CD14-positive monocyte (primary cell): ENCODE data around the gene INO80D. TPM values are rescaled to one million over a fixed set of nuclear protein-coding genes. Genes with fewer than 3 reads are reported as not detected.
A peak's percentile ranks its signal among the peaks of the same experiment; 100 is the strongest.

Experiments used
- DNase-seq, 3 donors: peaks; one replicate each; pipeline ENCODE4 v3.0.0-alpha.2; 2011 to 2022
- H2AFZ ChIP-seq: 2 replicates; pipeline ENCODE4 v1.6.0; 2012; ENCODE audit warnings: mild to moderate bottlenecking, low read depth, low read length, inconsistent platforms; ENCODE audit not compliant: insufficient read depth, poor library complexity, severe bottlenecking
- H3K27ac ChIP-seq, 2 donors: 1 replicate in 1 of 2; 2 replicates in 1 of 2; pipeline ENCODE4 v1.5.1; 2012 to 2013; ENCODE audit warnings: low read length in 2 of 2, control low read depth in 1 of 2, inconsistent platforms in 1 of 2, low read depth in 1 of 2, mild to moderate bottlenecking in 1 of 2
- H3K27me3 ChIP-seq, 2 donors: one replicate each; pipeline versions ENCODE4 v1.6.0 to v1.6.1; 2011 to 2013; ENCODE audit warnings: low read length in 2 of 2; ENCODE audit not compliant: control insufficient read depth in 2 of 2, insufficient read depth in 2 of 2
- H3K36me3 ChIP-seq, 2 donors: replicated peaks in 1 of 2; 1 replicate in 1 of 2; 2 replicates in 1 of 2; pipeline versions ENCODE4 v1.5.1 to v1.6.1; 2012 to 2013; ENCODE audit warnings: low read length in 2 of 2, control low read depth in 1 of 2, inconsistent platforms in 1 of 2, mild to moderate bottlenecking in 1 of 2; ENCODE audit not compliant: insufficient read depth in 2 of 2, control insufficient read depth in 1 of 2
- H3K4me1 ChIP-seq, 2 donors: 1 replicate in 1 of 2; 2 replicates in 1 of 2; pipeline versions ENCODE4 v1.5.1 to v1.6.1; 2012 to 2013; ENCODE audit warnings: low read length in 2 of 2, control low read depth in 1 of 2, inconsistent platforms in 1 of 2, mild to moderate bottlenecking in 1 of 2, moderate library complexity in 1 of 2; ENCODE audit not compliant: insufficient read depth in 2 of 2, control insufficient read depth in 1 of 2
- H3K4me2 ChIP-seq: replicated peaks from 2 replicates; pipeline ENCODE3; 2012; ENCODE audit warnings: low read length, moderate library complexity, mild to moderate bottlenecking; ENCODE audit not compliant: poor library complexity, severe bottlenecking; ENCODE audit errors: extremely low read depth
- H3K4me3 ChIP-seq, 3 experiments: fragments of 200-600 bp in 1 of 3; sonication (generic) in 1 of 3; replicated peaks in 1 of 3; 1 replicate in 2 of 3; 2 replicates in 1 of 3; pipeline ENCODE4 v1.5.1; 2011 to 2013; ENCODE audit warnings: low read length in 3 of 3, mild to moderate bottlenecking in 3 of 3, control low read depth in 2 of 3, low read depth in 2 of 3, inconsistent platforms in 1 of 3, moderate library complexity in 1 of 3
- H3K79me2 ChIP-seq: 2 replicates; pipeline ENCODE4 v1.6.0; 2012; ENCODE audit warnings: mild to moderate bottlenecking, control low read depth, inconsistent platforms, low read length, moderate library complexity; ENCODE audit not compliant: insufficient read depth
- H3K9ac ChIP-seq: 2 replicates; pipeline ENCODE4 v1.6.0; 2017; ENCODE audit warnings: low read length, mild to moderate bottlenecking; ENCODE audit not compliant: insufficient read depth, poor library complexity, severe bottlenecking
- H3K9me3 ChIP-seq, 2 donors: replicated peaks in 1 of 2; 1 replicate in 1 of 2; 2 replicates in 1 of 2; pipeline versions ENCODE4 v1.5.1 to v1.6.1; 2012 to 2013; ENCODE audit warnings: low read length in 2 of 2, control low read depth in 1 of 2; ENCODE audit not compliant: control insufficient read depth in 1 of 2, insufficient read depth in 1 of 2
- H4K20me1 ChIP-seq: 2 replicates; pipeline ENCODE4 v1.6.0; 2012; ENCODE audit warnings: mild to moderate bottlenecking, low read length, control low read depth, moderate library complexity; ENCODE audit not compliant: insufficient read depth
- H3K27ac Mint-ChIP-seq, 7 donors: one replicate each; pipeline ENCODE4 v1.8.0; 2020; ENCODE audit warnings: mild to moderate bottlenecking in 7 of 7, mixed read lengths in 7 of 7, moderate library complexity in 6 of 7, inconsistent platforms in 2 of 7
- H3K27me3 Mint-ChIP-seq, 3 donors: one replicate each; pipeline ENCODE4 v1.8.0; 2021 to 2022; ENCODE audit warnings: low read depth in 3 of 3, mild to moderate bottlenecking in 3 of 3, mixed read lengths in 3 of 3, moderate library complexity in 3 of 3, inconsistent platforms in 1 of 3
- H3K36me3 Mint-ChIP-seq, 2 donors: one replicate each; pipeline ENCODE4 v1.8.0; 2020; ENCODE audit warnings: mixed read lengths in 2 of 2, inconsistent platforms in 1 of 2, mild to moderate bottlenecking in 1 of 2
- H3K4me1 Mint-ChIP-seq: one replicate; pipeline ENCODE4 v1.8.0; 2020; ENCODE audit warnings: mild to moderate bottlenecking, mixed read lengths
- H3K4me3 Mint-ChIP-seq, 2 donors: one replicate each; pipeline ENCODE4 v1.8.0; 2020; ENCODE audit warnings: mild to moderate bottlenecking in 2 of 2, mixed read lengths in 2 of 2, moderate library complexity in 1 of 2
- H3K9me3 Mint-ChIP-seq, 7 donors: one replicate each; pipeline ENCODE4 v1.8.0; 2020 to 2022; ENCODE audit warnings: mixed read lengths in 7 of 7, mild to moderate bottlenecking in 6 of 7, moderate library complexity in 6 of 7, inconsistent platforms in 2 of 7
- CTCF ChIP-seq: fragments of 200-600 bp; IDR thresholded peaks from one replicate; pipeline ENCODE4 v1.8.0; 2022; ENCODE audit warnings: antibody characterized with exemption, mild to moderate bottlenecking
- WGBS: methylation state at CpG from one replicate; pipeline ENCODE4 v1.1.5; 2013; ENCODE audit warnings: missing lambda C conversion rate; ENCODE audit not compliant: insufficient coverage; 5-methylcytosine and 5-hydroxymethylcytosine counted together
- intact Hi-C, 2 donors: fragments of 100-400 bp; cut with micrococcal nuclease; formaldehyde crosslinking; loops; one replicate each; pipeline versions ENCODE4 v1.15.0 to v1.15.1; 2023
- polyA plus RNA-seq, 3 donors: library from polyadenylated mRNA; depleted of rRNA in 1 of 3; unstranded in 2 of 3; stranded (reverse) in 1 of 3; fragments of 300-500 nt in 2 of 3; fragments of >200 nt in 1 of 3; fragmentation: Illumina TruSeq in 2 of 3; gene quantifications; 1 replicate in 2 of 3; 2 replicates in 1 of 3; pipeline ENCODE4 v1.2.3, GENCODE V29; 2012 to 2021

INO80D gene
- polyA plus RNA-seq, 3 donors: 3.8 to 6.1 (median 4.4) TPM

DNA sequence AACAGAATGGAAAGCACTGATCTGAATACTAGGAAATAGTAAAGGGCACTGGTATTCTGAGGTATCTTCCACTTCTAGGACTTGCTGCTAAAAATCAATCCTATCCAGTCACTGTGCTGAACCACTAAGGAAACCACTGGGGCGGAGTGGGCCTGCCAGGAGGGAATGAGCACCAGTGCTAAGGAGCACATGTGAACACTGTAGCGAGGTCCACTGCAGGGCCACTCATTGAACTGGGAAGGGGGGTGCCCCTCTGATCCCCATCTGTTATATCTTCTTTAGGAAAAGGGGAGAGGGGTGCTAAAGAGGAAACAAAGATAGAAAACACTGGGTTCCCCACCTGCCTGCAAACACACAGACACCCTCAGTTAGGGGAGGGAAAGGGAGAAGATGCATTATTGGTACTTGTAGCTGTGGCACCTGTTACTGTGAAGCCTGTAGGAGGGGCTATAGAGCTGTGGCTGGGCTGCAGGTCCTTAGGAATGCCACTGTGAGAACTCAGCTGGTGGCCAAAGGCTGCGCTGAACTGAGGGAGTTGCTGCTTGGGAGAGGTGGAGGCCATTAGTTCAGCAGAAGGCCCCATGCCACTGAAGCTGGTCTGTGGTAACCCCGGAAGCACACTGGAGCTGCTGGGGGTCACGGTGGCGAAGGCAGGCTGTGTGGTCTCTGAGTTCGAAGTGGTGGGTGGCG lies 81.8 kb downstream of the INO80D start:
- H3K27ac ChIP-seq: no peak overlapping the region
- no peak overlapping the region for H3K4me2 ChIP-seq
- peaks cover 58 to 86% of the 10 kb centered on the region in 2 donors for H3K36me3 ChIP-seq
- H3K9me3 ChIP-seq: no peaks in the 10 kb centered on the region
- H3K4me1 ChIP-seq: no peaks in the 10 kb centered on the region
- no peaks in the 10 kb centered on the region for H3K79me2 ChIP-seq
- no peaks in the 10 kb centered on the region for H4K20me1 ChIP-seq
- peaks cover under 1% of the 10 kb centered on the region for H3K4me1 Mint-ChIP-seq
- 93% methylated on average over 8 of the region's 8 CpGs for whole genome bisulfite sequencing
- DNase-seq: no peak
- no peak overlapping the region for H3K4me3 Mint-ChIP-seq
- H2AFZ ChIP-seq: no peak overlapping the region
- no peak overlapping the region for H3K4me3 ChIP-seq
- TF ChIP-seq CTCF: peak; percentile 11
- no peaks in the 10 kb centered on the region for H3K9me3 Mint-ChIP-seq
- peaks cover 0 to 2% (median 0%) of the 10 kb centered on the region in 3 donors for H3K27me3 Mint-ChIP-seq
- H3K27ac Mint-ChIP-seq: peak overlapping the region in 3 of 7 donors; percentile 8 to 62 (median 11)
- intact Hi-C loops: no loop called here
- H3K27me3 ChIP-seq: no peaks in the 10 kb centered on the region
- no peak overlapping the region for H3K9ac ChIP-seq
- peaks cover 74 to 77% of the 10 kb centered on the region in 2 donors for H3K36me3 Mint-ChIP-seq

DNA sequence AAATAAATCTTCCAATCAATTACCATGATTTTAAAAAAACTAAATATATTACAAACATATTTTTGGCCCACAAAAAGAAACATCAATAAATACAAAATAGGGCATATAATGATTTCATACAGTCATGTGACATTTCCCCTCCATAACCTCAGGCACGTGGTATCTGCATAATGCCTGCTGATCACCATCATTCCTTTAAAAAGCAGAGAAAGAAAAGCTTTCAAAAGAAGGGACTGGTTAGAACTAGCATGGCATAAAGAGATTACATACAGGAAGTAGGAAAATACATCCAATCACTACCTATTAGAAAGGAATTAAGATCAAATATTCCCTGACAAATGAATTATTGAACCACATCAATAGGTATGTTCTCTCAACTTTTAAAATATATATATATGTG lies 83.5 kb downstream of the INO80D start:
- H3K27ac Mint-ChIP-seq: no peak overlapping the region
- H3K9ac ChIP-seq: no peak overlapping the region
- peaks cover 50 to 81% of the 10 kb centered on the region in 2 donors for H3K36me3 ChIP-seq
- peaks cover 8% of the 10 kb centered on the region for H3K4me1 Mint-ChIP-seq
- no peak for DNase-seq
- no peaks in the 10 kb centered on the region for H3K79me2 ChIP-seq
- no peaks in the 10 kb centered on the region for H4K20me1 ChIP-seq
- H3K4me2 ChIP-seq: no peak overlapping the region
- H3K9me3 ChIP-seq: no peaks in the 10 kb centered on the region
- intact Hi-C loops: no loop called here
- H3K27me3 ChIP-seq: no peaks in the 10 kb centered on the region
- no peak overlapping the region for H3K4me3 ChIP-seq
- TF ChIP-seq CTCF: no peak
- H3K4me3 Mint-ChIP-seq: no peak overlapping the region
- H3K36me3 Mint-ChIP-seq: peaks cover 68 to 70% of the 10 kb centered on the region in 2 donors
- H3K27ac ChIP-seq: no peak overlapping the region
- peaks cover 0 to 5% of the 10 kb centered on the region in 2 donors for H3K4me1 ChIP-seq
- no peaks in the 10 kb centered on the region for H3K9me3 Mint-ChIP-seq
- H3K27me3 Mint-ChIP-seq: peaks cover 0 to 2% (median 0%) of the 10 kb centered on the region in 3 donors
- H2AFZ ChIP-seq: no peak overlapping the region
- WGBS: no CpG with 5 or more reads among the region's 1 CpG
